H1 (cell line): ENCODE measurements around the gene FRMD5. TPM values are rescaled to one million over a fixed set of nuclear protein-coding genes. Genes with fewer than 3 reads are reported as not detected.

Experiments
- CTCF ChIA-PET: fragments of 300-600 bp; sonication (Branson Sonifier 250); formaldehyde crosslinking; loops from one replicate; lab custom pipeline; 2021; ENCODE audit not compliant: partially characterized antibody; lab: Charles Lee
- POLR2A ChIA-PET: fragments of 300-600 bp; sonication (Branson Sonifier 250); formaldehyde crosslinking; loops from one replicate; lab custom pipeline; 2021; ENCODE audit warnings: inconsistent platforms; ENCODE audit not compliant: partially characterized antibody; lab: Charles Lee
- DNase-seq, 2 experiments: peaks; one replicate each; pipeline versions ENCODE4 v3.0.0 to v3.0.0-alpha.2; 2010 to 2022; ENCODE audit warnings: low spot score in 2 of 2, low read depth in 1 of 2, mixed read lengths in 1 of 2
- FAIRE-seq: peaks from 2 replicates; lab custom pipeline; 2011; peaks lifted over from hg19 to GRCh38; lab: Jason Lieb, UNC
- H2AFZ ChIP-seq: 2 replicates; pipeline ENCODE4 v1.8.1; 2012; ENCODE audit warnings: low read length, inconsistent platforms
- H2AK5ac ChIP-seq: 2 replicates; pipeline ENCODE4 v1.6.1; 2013; ENCODE audit warnings: low read depth, low read length
- H2BK120ac ChIP-seq: replicated peaks from 2 replicates; pipeline ENCODE3; 2013; ENCODE audit warnings: low read depth, low read length, inconsistent platforms
- H2BK12ac ChIP-seq: 2 replicates; pipeline ENCODE4 v1.6.1; 2013; ENCODE audit warnings: low read depth, low read length
- H2BK15ac ChIP-seq: 2 replicates; pipeline ENCODE4 v1.6.1; 2013; ENCODE audit warnings: low read length
- H2BK20ac ChIP-seq: 2 replicates; pipeline ENCODE4 v1.6.1; 2013; ENCODE audit warnings: low read length
- H2BK5ac ChIP-seq: 2 replicates; pipeline ENCODE4 v1.6.1; 2013; ENCODE audit warnings: low read depth, low read length
- H3K14ac ChIP-seq: 2 replicates; pipeline ENCODE4 v1.6.1; 2013; ENCODE audit warnings: inconsistent platforms; ENCODE audit not compliant: insufficient read length
- H3K18ac ChIP-seq: 2 replicates; pipeline ENCODE4 v1.6.1; 2013; ENCODE audit warnings: low read length; ENCODE audit errors: extremely low read depth
- H3K23ac ChIP-seq: 2 replicates; pipeline ENCODE4 v1.6.1; 2013; ENCODE audit warnings: inconsistent platforms; ENCODE audit not compliant: insufficient read length
- H3K23me2 ChIP-seq: 2 replicates; pipeline ENCODE4 v1.6.1; 2013; ENCODE audit warnings: low read depth, low read length
- H3K27ac ChIP-seq: 2 replicates; pipeline ENCODE4 v1.6.1; 2011; ENCODE audit warnings: low read depth, low read length, inconsistent platforms
- H3K27me3 ChIP-seq, 4 experiments: replicated peaks in 1 of 4; 1 replicate in 1 of 4; 2 replicates in 3 of 4; pipeline versions ENCODE4 v1.6.1 to v1.8.1; 2011 to 2013; ENCODE audit warnings: low read length in 3 of 4, mild to moderate bottlenecking in 3 of 4, inconsistent platforms in 2 of 4, mixed read lengths in 2 of 4, moderate library complexity in 1 of 4; ENCODE audit not compliant: control insufficient read depth in 3 of 4, insufficient read depth in 3 of 4; ENCODE audit errors: extremely low read depth in 1 of 4
- H3K36me3 ChIP-seq, 4 experiments: 2 replicates each; pipeline versions ENCODE4 v1.6.1 to v1.8.1; 2011 to 2013; ENCODE audit warnings: mild to moderate bottlenecking in 4 of 4, low read length in 3 of 4, moderate library complexity in 2 of 4, control low read depth in 1 of 4, inconsistent platforms in 1 of 4; ENCODE audit not compliant: insufficient read depth in 4 of 4, control insufficient read depth in 2 of 4
- H3K4ac ChIP-seq: replicated peaks from 2 replicates; pipeline ENCODE3; 2013; ENCODE audit warnings: low read length, low read depth, mixed read lengths, inconsistent platforms; ENCODE audit not compliant: insufficient read length
- H3K4me1 ChIP-seq, 4 experiments: replicated peaks in 1 of 4; 1 replicate in 1 of 4; 2 replicates in 3 of 4; pipeline versions ENCODE4 v1.6.1 to v1.8.1; 2011 to 2013; ENCODE audit warnings: low read length in 3 of 4, inconsistent platforms in 2 of 4, mixed read lengths in 1 of 4; ENCODE audit not compliant: insufficient read depth in 4 of 4, control insufficient read depth in 3 of 4
- H3K4me2 ChIP-seq, 2 experiments: 2 replicates each; pipeline versions ENCODE4 v1.6.1 to v1.8.1; 2011 to 2013; ENCODE audit warnings: low read depth in 2 of 2, low read length in 2 of 2, control low read depth in 1 of 2, inconsistent platforms in 1 of 2, mild to moderate bottlenecking in 1 of 2; ENCODE audit not compliant: insufficient read depth in 1 of 2
- H3K4me3 ChIP-seq, 4 experiments: fragments of 200-600, 300-600 bp in 1 of 4; sonication (generic), shearing (Covaris generic), sonication (Bioruptor Twin) in 1 of 4; 2 replicates each; pipeline versions ENCODE4 v1.5.1 to v1.8.1; 2011 to 2016; ENCODE audit warnings: low read length in 4 of 4, low read depth in 3 of 4, control low read depth in 2 of 4, inconsistent platforms in 2 of 4, mild to moderate bottlenecking in 2 of 4, mixed read lengths in 1 of 4, moderate library complexity in 1 of 4; ENCODE audit not compliant: insufficient read depth in 2 of 4; ENCODE audit errors: extremely low read depth in 1 of 4
- H3K56ac ChIP-seq: replicated peaks from 2 replicates; pipeline ENCODE3; 2013; ENCODE audit warnings: low read depth, mild to moderate bottlenecking, mixed read lengths, low read length, inconsistent platforms; ENCODE audit not compliant: insufficient read length
- H3K79me1 ChIP-seq: 2 replicates; pipeline ENCODE4 v1.6.1; 2013; ENCODE audit warnings: low read depth, low read length, control low read depth
- H3K79me2 ChIP-seq, 2 experiments: 2 replicates each; pipeline versions ENCODE4 v1.6.1 to v1.8.1; 2012 to 2013; ENCODE audit warnings: low read length in 2 of 2, mild to moderate bottlenecking in 2 of 2, inconsistent platforms in 1 of 2; ENCODE audit not compliant: insufficient read depth in 2 of 2, control insufficient read depth in 1 of 2
- H3K9ac ChIP-seq, 4 experiments: replicated peaks in 1 of 4; 1 replicate in 1 of 4; 2 replicates in 3 of 4; pipeline versions ENCODE4 v1.6.1 to v1.8.1; 2011 to 2013; ENCODE audit warnings: low read depth in 3 of 4, low read length in 3 of 4, control low read depth in 2 of 4, mild to moderate bottlenecking in 2 of 4, moderate library complexity in 2 of 4, inconsistent platforms in 1 of 4; ENCODE audit errors: extremely low read depth in 1 of 4
- H3K9me3 ChIP-seq, 2 experiments: 2 replicates each; pipeline versions ENCODE4 v1.6.1 to v1.8.1; 2012 to 2013; ENCODE audit warnings: mild to moderate bottlenecking in 2 of 2, moderate library complexity in 2 of 2, control low read depth in 1 of 2, inconsistent platforms in 1 of 2, low read depth in 1 of 2, low read length in 1 of 2, mixed read lengths in 1 of 2; ENCODE audit not compliant: insufficient read depth in 2 of 2
- H4K20me1 ChIP-seq, 2 experiments: replicated peaks in 1 of 2; 2 replicates each; pipeline versions ENCODE3 to v1.8.1; 2011 to 2013; ENCODE audit warnings: inconsistent platforms in 2 of 2, low read length in 2 of 2, mild to moderate bottlenecking in 1 of 2; ENCODE audit not compliant: insufficient read depth in 2 of 2, control insufficient read depth in 1 of 2
- H4K5ac ChIP-seq: 2 replicates; pipeline ENCODE4 v1.6.1; 2013; ENCODE audit warnings: low read length, low read depth, mixed read lengths, inconsistent platforms; ENCODE audit not compliant: insufficient read length
- H4K8ac ChIP-seq: 2 replicates; pipeline ENCODE4 v1.8.0; 2013; ENCODE audit warnings: mild to moderate bottlenecking, moderate library complexity, low read length, inconsistent platforms; ENCODE audit not compliant: insufficient read depth; ENCODE audit errors: extremely low read depth
- H4K91ac ChIP-seq: replicated peaks from 2 replicates; pipeline ENCODE3; 2013; ENCODE audit warnings: low read length, mixed read lengths, inconsistent platforms; ENCODE audit not compliant: insufficient read length
- CEBPB ChIP-seq: IDR thresholded peaks from 2 replicates; pipeline ENCODE4 v1.6.1; 2012; ENCODE audit warnings: low read depth, low read length
- EP300 ChIP-seq, 2 experiments: IDR thresholded peaks; 1 replicate in 1 of 2; 2 replicates in 1 of 2; pipeline ENCODE4 v1.6.1; 2011 to 2012; ENCODE audit warnings: low read depth in 2 of 2, low read length in 2 of 2, mild to moderate bottlenecking in 2 of 2, borderline replicate concordance in 1 of 2, inconsistent platforms in 1 of 2, moderate library complexity in 1 of 2
- GTF2F1 ChIP-seq: IDR thresholded peaks from 2 replicates; pipeline ENCODE4 v1.6.1; 2012; ENCODE audit warnings: low read depth, low read length, improper control_type of control experiment, borderline replicate concordance
- MAX ChIP-seq: IDR thresholded peaks from 2 replicates; pipeline ENCODE4 v1.6.1; 2012; ENCODE audit warnings: inconsistent platforms
- POLR2A ChIP-seq, 2 experiments: IDR thresholded peaks; 1 replicate in 1 of 2; 2 replicates in 1 of 2; pipeline ENCODE4 v1.6.1; 2011; ENCODE audit warnings: low read depth in 2 of 2, low read length in 2 of 2, mild to moderate bottlenecking in 2 of 2; ENCODE audit errors: control extremely low read depth in 1 of 2
- RBBP5 ChIP-seq: IDR thresholded peaks from 2 replicates; pipeline ENCODE4 v1.7.1; 2012; ENCODE audit warnings: low read depth, mild to moderate bottlenecking, inconsistent platforms, low read length, moderate library complexity, borderline replicate concordance
- RFX5 ChIP-seq: IDR thresholded peaks from 2 replicates; pipeline ENCODE4 v1.6.1; 2011; ENCODE audit warnings: low read depth, low read length, improper control_type of control experiment, borderline replicate concordance
- SP1 ChIP-seq: IDR thresholded peaks from 2 replicates; pipeline ENCODE4 v1.6.1; 2011; ENCODE audit warnings: low read depth, low read length
- WGBS, 2 experiments: shearing (Covaris generic) in 1 of 2; methylation state at CpG; one replicate each; pipeline versions ENCODE4 v1.1.6 to v1.1.7; 2013 to 2015; ENCODE audit warnings: low lambda C conversion rate in 2 of 2, mixed read lengths in 2 of 2, inconsistent platforms in 1 of 2, low coverage in 1 of 2, missing lambda C conversion rate in 1 of 2; ENCODE audit not compliant: insufficient replicate concordance in 2 of 2, insufficient coverage in 1 of 2, insufficient read length in 1 of 2; ENCODE audit errors: extremely low coverage in 1 of 2, missing lambda C conversion rate in 1 of 2; 5-methylcytosine and 5-hydroxymethylcytosine counted together
- polyA plus RNA-seq, 7 experiments: library from polyadenylated mRNA; depleted of rRNA in 3 of 7; stranded (reverse) in 5 of 7; unstranded in 2 of 7; fragments of >200 nt in 5 of 7; fragments of 200-250 nt in 2 of 7; gene quantifications; 1 replicate in 5 of 7; 2 replicates in 1 of 7; 4 replicates in 1 of 7; pipeline versions ENCODE4 v1.2.1 to v1.2.3, GENCODE V29; 2011 to 2013; ENCODE audit warnings: missing spikeins in 2 of 7, mixed read lengths in 2 of 7
- total RNA-seq: library from RNA; stranded (reverse); fragmentation: NEBNext Ultra II Directional; extraction: Animal tissue kit (Norgen Biotek cat#: 25700); gene quantifications from 2 replicates; pipeline ENCODE4 v1.2.1, GENCODE V29; 2021

Gene FRMD5
- total and polyA plus RNA-seq, 2 of the 8 experiments (the other 6 are each of a cell fraction or from before 2014, with no cell fraction given), result 10.1 to 12.6 TPM

- CTCF ChIA-PET, result interaction anchor here (0.8 to 1.6 kb wide), 4 partner anchors 18 to 77 kb away, joined by 3 read pairs; no protein-coding TSS in a partner anchor
- FAIRE-seq, result no peak
- H2BK20ac ChIP-seq, result no peak overlapping the region
Observed at GRCh38 chr15:43953402-43953801, 241.7 kb downstream of the FRMD5 start.

More at GRCh38 chr15:43953402-43953801, 241.7 kb downstream of the FRMD5 start:
- Histone ChIP-seq H4K20me1 (no peaks in the 10 kb centered on the region), H4K91ac (no peak overlapping the region), H3K79me2 (no peaks in the 10 kb centered on the region), H3K23ac (no peak overlapping the region), H2BK12ac (no peak overlapping the region), H2AFZ (no peak overlapping the region), H3K4me1 (peaks cover 1 to 3% (median 2%) of the 10 kb centered on the region in 4 experiments; a peak in 3 of 7 replicates), H3K14ac (no peak overlapping the region), H3K36me3 (no peaks in the 10 kb centered on the region), H3K27ac (no peak overlapping the region), H4K8ac (no peak overlapping the region), H3K4me3 (no peak overlapping the region), H3K9me3 (no peaks in the 10 kb centered on the region), H3K4ac (no peak overlapping the region), H3K23me2 (no peaks in the 10 kb centered on the region), H2BK5ac (no peak overlapping the region), H3K27me3 (no peaks in the 10 kb centered on the region), H3K56ac (no peak overlapping the region), H2AK5ac (no peak overlapping the region), H2BK120ac (no peak overlapping the region), H2BK15ac (no peak overlapping the region), H3K4me2 (no peak overlapping the region), H3K9ac (no peak overlapping the region), H4K5ac (no peak overlapping the region), H3K79me1 (no peaks in the 10 kb centered on the region; the same call in 1 of the 2 replicates), H3K18ac (no peak overlapping the region)
- POLR2A ChIA-PET, result interaction anchor here (2.1 kb wide), 1 partner anchor 25 kb away, joined by 7 read pairs; no protein-coding TSS in a partner anchor
- TF ChIP-seq POLR2A (IDR thresholded peaks at IDR 0.05; ENCODE audit: control extremely low read depth in 1 of 2, low read depth in 2 of 2, low read length in 2 of 2) (no peak), EP300 (IDR thresholded peaks at IDR 0.05; ENCODE audit: borderline replicate concordance in 1 of 2, low read depth in 2 of 2, low read length in 2 of 2) (no peak), CEBPB (no peak), MAX (no peak), RFX5 (no peak), SP1 (no peak), GTF2F1 (no peak), RBBP5 (no peak)
- DNase-seq, result no peak
- 96% methylated on average over 1 of the region's 1 CpG; no CpG with 5 or more reads in 1 of the 2 experiments for WGBS, 2 experiments
